ENCODE data around the gene CCDC92.

GRCh38 chr12:123998991-123999359 is 26.3 kb upstream of the CCDC92 start:
- TF ChIP-seq, protein P1, sequence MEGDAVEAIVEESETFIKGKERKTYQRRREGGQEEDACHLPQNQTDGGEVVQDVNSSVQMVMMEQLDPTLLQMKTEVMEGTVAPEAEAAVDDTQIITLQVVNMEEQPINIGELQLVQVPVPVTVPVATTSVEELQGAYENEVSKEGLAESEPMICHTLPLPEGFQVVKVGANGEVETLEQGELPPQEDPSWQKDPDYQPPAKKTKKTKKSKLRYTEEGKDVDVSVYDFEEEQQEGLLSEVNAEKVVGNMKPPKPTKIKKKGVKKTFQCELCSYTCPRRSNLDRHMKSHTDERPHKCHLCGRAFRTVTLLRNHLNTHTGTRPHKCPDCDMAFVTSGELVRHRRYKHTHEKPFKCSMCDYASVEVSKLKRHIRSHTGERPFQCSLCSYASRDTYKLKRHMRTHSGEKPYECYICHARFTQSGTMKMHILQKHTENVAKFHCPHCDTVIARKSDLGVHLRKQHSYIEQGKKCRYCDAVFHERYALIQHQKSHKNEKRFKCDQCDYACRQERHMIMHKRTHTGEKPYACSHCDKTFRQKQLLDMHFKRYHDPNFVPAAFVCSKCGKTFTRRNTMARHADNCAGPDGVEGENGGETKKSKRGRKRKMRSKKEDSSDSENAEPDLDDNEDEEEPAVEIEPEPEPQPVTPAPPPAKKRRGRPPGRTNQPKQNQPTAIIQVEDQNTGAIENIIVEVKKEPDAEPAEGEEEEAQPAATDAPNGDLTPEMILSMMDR (IDR thresholded peaks at IDR 0.05) = no peak
- TF ChIP-seq POLR2A (IDR thresholded peaks at IDR 0.05) = no peak

Measured in testis (tissue), 2 donors.